H9 (cell line): Measurements from ENCODE around the gene STARD3NL. TPM values are rescaled to one million over a fixed set of nuclear protein-coding genes. Genes with fewer than 3 reads are reported as not detected.

Experiments used
- DNase-seq: peaks from one replicate; pipeline ENCODE4 v3.0.0-alpha.2; 2017
- H2AFZ ChIP-seq: one replicate; pipeline ENCODE4 v1.6.1; 2013; ENCODE audit warnings: mild to moderate bottlenecking, low read length, control low read depth, moderate library complexity
- H2AK5ac ChIP-seq: 2 replicates; pipeline ENCODE4 v1.6.1; 2013; ENCODE audit warnings: low read length, control low read depth, mixed read lengths; ENCODE audit not compliant: insufficient read length
- H2BK120ac ChIP-seq: one replicate; pipeline ENCODE4 v1.6.1; 2013; ENCODE audit warnings: low read depth, mild to moderate bottlenecking, low read length, control low read depth, inconsistent platforms; ENCODE audit not compliant: poor library complexity, severe bottlenecking
- H2BK12ac ChIP-seq: 2 replicates; pipeline ENCODE4 v1.6.1; 2013; ENCODE audit warnings: low read length, control low read depth, mixed read lengths, low read depth; ENCODE audit not compliant: insufficient read length
- H2BK15ac ChIP-seq: 2 replicates; pipeline ENCODE4 v1.6.1; 2013; ENCODE audit warnings: low read depth, low read length, control low read depth
- H2BK20ac ChIP-seq: one replicate; pipeline ENCODE4 v1.6.1; 2013; ENCODE audit warnings: low read depth, mild to moderate bottlenecking, low read length, control low read depth, inconsistent platforms; ENCODE audit not compliant: poor library complexity, severe bottlenecking
- H2BK5ac ChIP-seq: 2 replicates; pipeline ENCODE4 v1.6.1; 2013; ENCODE audit warnings: low read length, control low read depth, mixed read lengths; ENCODE audit not compliant: insufficient read length
- H3K14ac ChIP-seq: 2 replicates; pipeline ENCODE4 v1.6.1; 2013; ENCODE audit warnings: low read length, control low read depth; ENCODE audit not compliant: insufficient read depth
- H3K18ac ChIP-seq: 2 replicates; pipeline ENCODE4 v1.6.1; 2013; ENCODE audit warnings: low read depth, mild to moderate bottlenecking, mixed read lengths, low read length, control low read depth; ENCODE audit not compliant: insufficient read length
- H3K23ac ChIP-seq: 2 replicates; pipeline ENCODE4 v1.6.1; 2013; ENCODE audit warnings: low read length, control low read depth, mixed read lengths, low read depth; ENCODE audit not compliant: insufficient read length
- H3K23me2 ChIP-seq: 2 replicates; pipeline ENCODE4 v1.6.1; 2013; ENCODE audit warnings: low read depth, mild to moderate bottlenecking, mixed read lengths, low read length, control low read depth; ENCODE audit not compliant: insufficient read length, poor library complexity, severe bottlenecking
- H3K27ac ChIP-seq: 2 replicates; pipeline ENCODE4 v1.5.1; 2013; ENCODE audit warnings: low read length, control low read depth, mixed read lengths, low read depth; ENCODE audit not compliant: insufficient read length
- H3K27me3 ChIP-seq: 2 replicates; pipeline ENCODE4 v1.6.1; 2013; ENCODE audit warnings: low read length, control low read depth, inconsistent platforms; ENCODE audit not compliant: insufficient read depth
- H3K4ac ChIP-seq: 2 replicates; pipeline ENCODE4 v1.6.1; 2013; ENCODE audit warnings: low read depth, mild to moderate bottlenecking, control low read depth, inconsistent platforms, low read length, moderate library complexity
- H3K4me1 ChIP-seq: 2 replicates; pipeline ENCODE4 v1.6.1; 2013; ENCODE audit warnings: low read length, control low read depth, inconsistent platforms; ENCODE audit not compliant: insufficient read depth
- H3K4me2 ChIP-seq: 2 replicates; pipeline ENCODE4 v1.6.1; 2013; ENCODE audit warnings: low read length, control low read depth, mixed read lengths; ENCODE audit not compliant: insufficient read length, insufficient read depth
- H3K56ac ChIP-seq: 2 replicates; pipeline ENCODE4 v1.6.1; 2013; ENCODE audit warnings: low read depth, mild to moderate bottlenecking, mixed read lengths, low read length, control low read depth; ENCODE audit not compliant: insufficient read length
- H3K79me1 ChIP-seq: 2 replicates; pipeline ENCODE4 v1.6.1; 2013; ENCODE audit warnings: low read depth, mild to moderate bottlenecking, moderate library complexity, low read length, control low read depth, inconsistent platforms; ENCODE audit not compliant: insufficient read depth, poor library complexity, severe bottlenecking
- H3K79me2 ChIP-seq: 2 replicates; pipeline ENCODE4 v1.6.1; 2013; ENCODE audit warnings: low read length, control low read depth, inconsistent platforms; ENCODE audit not compliant: insufficient read depth
- H3K9ac ChIP-seq: 2 replicates; pipeline ENCODE4 v1.6.1; 2013; ENCODE audit warnings: low read length, control low read depth, mixed read lengths; ENCODE audit not compliant: insufficient read length; ENCODE audit errors: extremely low read depth
- H3K9me3 ChIP-seq: one replicate; pipeline ENCODE4 v1.6.1; 2013; ENCODE audit warnings: low read depth, low read length, inconsistent platforms; ENCODE audit not compliant: control insufficient read depth
- H3T11ph ChIP-seq: one replicate; pipeline ENCODE4 v1.6.1; 2013; ENCODE audit warnings: mild to moderate bottlenecking, low read length, control low read depth, inconsistent platforms
- H4K20me1 ChIP-seq: one replicate; pipeline ENCODE4 v1.6.1; 2013; ENCODE audit not compliant: control insufficient read depth, insufficient read length, insufficient read depth
- H4K5ac ChIP-seq: 2 replicates; pipeline ENCODE4 v1.6.1; 2013; ENCODE audit warnings: low read depth, mild to moderate bottlenecking, mixed read lengths, low read length, control low read depth; ENCODE audit not compliant: insufficient read length
- H4K8ac ChIP-seq: replicated peaks from 2 replicates; pipeline ENCODE4 v1.6.1; 2013; ENCODE audit warnings: low read length, control low read depth, mixed read lengths, low read depth; ENCODE audit not compliant: insufficient read length
- H4K91ac ChIP-seq: 2 replicates; pipeline ENCODE4 v1.6.1; 2013; ENCODE audit warnings: low read depth, mild to moderate bottlenecking, moderate library complexity, mixed read lengths, low read length, control low read depth; ENCODE audit not compliant: insufficient read length
- H3K27ac Mint-ChIP-seq, 3 experiments: 2 replicates in 2 of 3; 3 replicates in 1 of 3; pipeline ENCODE4 v1.8.0; 2020 to 2021; ENCODE audit warnings: mixed read lengths in 3 of 3, mild to moderate bottlenecking in 1 of 3, moderate library complexity in 1 of 3
- H3K27me3 Mint-ChIP-seq: 2 replicates; pipeline ENCODE4 v1.8.0; 2021; ENCODE audit warnings: low read depth, mild to moderate bottlenecking, moderate library complexity, mixed read lengths
- H3K36me3 Mint-ChIP-seq, 3 experiments: 2 replicates in 2 of 3; 3 replicates in 1 of 3; pipeline ENCODE4 v1.8.0; 2020 to 2021; ENCODE audit warnings: low read depth in 3 of 3, mixed read lengths in 3 of 3; ENCODE audit not compliant: insufficient read depth in 1 of 3
- H3K4me1 Mint-ChIP-seq, 2 experiments: 2 replicates each; pipeline ENCODE4 v1.8.0; 2020; ENCODE audit warnings: mixed read lengths in 2 of 2
- H3K4me3 Mint-ChIP-seq, 2 experiments: 2 replicates in 1 of 2; 3 replicates in 1 of 2; pipeline ENCODE4 v1.8.0; 2020 to 2021; ENCODE audit warnings: mild to moderate bottlenecking in 2 of 2, mixed read lengths in 2 of 2, moderate library complexity in 1 of 2
- H3K9me3 Mint-ChIP-seq, 2 experiments: 2 replicates in 1 of 2; 3 replicates in 1 of 2; pipeline ENCODE4 v1.8.0; 2020; ENCODE audit warnings: mild to moderate bottlenecking in 2 of 2, mixed read lengths in 2 of 2, moderate library complexity in 1 of 2
- CTCF ChIP-seq: fragments of 200-600 bp; sonication (generic); conservative IDR thresholded peaks from 3 replicates; pipeline ENCODE4 v1.8.0; 2021; ENCODE audit warnings: antibody characterized with exemption, mild to moderate bottlenecking
- WGBS: extraction: QIAGEN DNeasy Blood & Tissue Kit; methylation state at CpG from one replicate; pipeline ENCODE4 v1.1.7; 2013; ENCODE audit warnings: missing lambda C conversion rate, low lambda C conversion rate, mixed read lengths; ENCODE audit not compliant: insufficient read length; ENCODE audit errors: extremely low coverage; 5-methylcytosine and 5-hydroxymethylcytosine counted together
- total RNA-seq: library from RNA; stranded (reverse); gene quantifications from 2 replicates; pipeline ENCODE4 v1.2.1, GENCODE V29; 2021

Gene STARD3NL
- total RNA-seq, 1 experiment from 2014 or later: 36.5 TPM

GRCh38 chr7:38276096-38276877 is 98.2 kb downstream of the STARD3NL start:
- TF ChIP-seq CTCF: no peak
- H3K27ac ChIP-seq: no peak overlapping the region
- no peak overlapping the region for H3K23ac ChIP-seq
- H2BK20ac ChIP-seq: no peak overlapping the region
- no peaks in the 10 kb centered on the region for H3K27me3 ChIP-seq
- H3K79me1 ChIP-seq: no peaks in the 10 kb centered on the region
- no peak overlapping the region for H3K4me2 ChIP-seq
- no peak overlapping the region for H3K4me3 Mint-ChIP-seq
- H3K79me2 ChIP-seq: no peaks in the 10 kb centered on the region
- H3K9ac ChIP-seq: no peak overlapping the region
- H3K36me3 Mint-ChIP-seq: no peaks in the 10 kb centered on the region
- no peak for DNase-seq
- peaks cover 4 to 11% of the 10 kb centered on the region in 2 experiments; a peak in 3 of 4 replicates for H3K4me1 Mint-ChIP-seq
- no peak overlapping the region for H3K4ac ChIP-seq
- H4K5ac ChIP-seq: no peak overlapping the region
- no peaks in the 10 kb centered on the region for H3K9me3 ChIP-seq
- no peak overlapping the region for H3T11ph ChIP-seq
- no peaks in the 10 kb centered on the region for H3K27me3 Mint-ChIP-seq
- no peak overlapping the region for H3K27ac Mint-ChIP-seq
- H3K9me3 Mint-ChIP-seq: no peaks in the 10 kb centered on the region
- H2BK5ac ChIP-seq: no peak overlapping the region
- H3K4me1 ChIP-seq: no peaks in the 10 kb centered on the region; the same call in 1 of the 2 replicates
- no peak overlapping the region for H2BK120ac ChIP-seq
- H3K56ac ChIP-seq: no peak overlapping the region
- no peak overlapping the region for H3K18ac ChIP-seq
- no peaks in the 10 kb centered on the region for H4K20me1 ChIP-seq
- H4K8ac ChIP-seq: no peak overlapping the region
- H3K23me2 ChIP-seq: no peaks in the 10 kb centered on the region
- H2AFZ ChIP-seq: no peak overlapping the region
- no peak overlapping the region for H2AK5ac ChIP-seq
- H3K14ac ChIP-seq: no peak overlapping the region
- H4K91ac ChIP-seq: no peak overlapping the region
- no peak overlapping the region for H2BK12ac ChIP-seq
- H2BK15ac ChIP-seq: no peak overlapping the region
- no CpG with 5 or more reads among the region's 6 CpGs for WGBS
